HG03457 (cell line): ENCODE measurements around the gene DPEP2NB.
"Not testable (repeated sequence)": the region's sequence is repeated elsewhere in the genome, so short reads cannot be mapped to it uniquely, and the experiment has no call there.

ENCODE experiments used
- ATAC-seq: cut with Tn5 transposase; IDR thresholded peaks from one replicate; pipeline ENCODE4 v1.9.1; 2021; ENCODE audit warnings: moderate number of reproducible peaks; ENCODE audit not compliant: unreplicated experiment

DPEP2NB gene

DNA sequence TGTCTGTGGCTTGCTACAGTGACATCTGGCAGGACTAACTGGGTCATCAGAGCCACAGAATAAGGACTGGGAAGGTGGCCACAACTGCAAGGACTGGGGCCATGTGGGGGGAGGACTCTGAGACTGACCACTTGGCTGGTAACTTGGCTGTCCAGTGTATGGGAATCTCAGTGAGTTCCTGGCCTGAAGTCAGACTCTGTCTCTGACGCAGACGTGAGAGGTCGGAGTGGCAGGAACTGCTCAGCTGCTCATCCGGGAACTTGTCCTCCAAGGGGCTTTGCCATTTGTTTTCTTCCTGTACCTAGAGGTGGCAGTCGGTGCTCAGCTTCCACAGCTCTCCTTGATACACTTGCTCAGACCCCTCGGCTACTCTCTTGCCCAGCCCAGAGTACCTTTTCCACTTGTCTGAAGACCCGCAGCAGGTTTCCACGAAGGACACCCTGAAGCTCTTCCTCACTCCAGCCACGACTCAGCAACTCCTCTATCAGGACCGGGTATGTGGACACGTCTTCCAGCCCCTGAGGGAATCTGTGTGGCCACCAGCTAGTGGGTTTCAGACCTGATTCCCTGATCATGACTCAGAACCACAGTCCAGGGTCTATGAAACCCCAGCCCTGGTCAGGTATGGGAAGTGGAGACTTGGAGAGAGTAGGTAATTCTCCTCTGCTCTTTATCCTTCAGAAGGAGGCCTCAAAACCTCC lies 28.1 kb downstream of the DPEP2NB start:
- ATAC-seq, result no peak

DNA sequence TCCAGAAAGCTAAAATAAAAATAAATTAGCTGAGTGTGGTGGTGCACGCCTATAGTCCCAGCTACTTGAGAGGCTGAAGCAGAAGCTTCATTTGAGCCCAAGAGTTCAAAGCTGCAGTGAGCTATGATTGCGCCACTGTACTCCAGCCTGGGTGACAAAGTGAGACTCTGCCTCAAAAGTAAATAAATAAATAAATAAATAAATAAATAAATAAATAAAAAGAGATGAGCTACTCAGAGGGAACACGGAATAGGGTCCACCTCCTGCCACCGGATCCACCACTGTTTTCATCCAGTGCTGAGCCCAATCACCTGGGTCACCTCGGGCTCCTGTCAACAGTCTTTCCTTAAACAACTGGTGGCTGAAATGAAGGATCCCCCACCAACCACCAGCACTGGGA lies 28.8 kb downstream of the DPEP2NB start:
- no peak for ATAC-seq

DNA sequence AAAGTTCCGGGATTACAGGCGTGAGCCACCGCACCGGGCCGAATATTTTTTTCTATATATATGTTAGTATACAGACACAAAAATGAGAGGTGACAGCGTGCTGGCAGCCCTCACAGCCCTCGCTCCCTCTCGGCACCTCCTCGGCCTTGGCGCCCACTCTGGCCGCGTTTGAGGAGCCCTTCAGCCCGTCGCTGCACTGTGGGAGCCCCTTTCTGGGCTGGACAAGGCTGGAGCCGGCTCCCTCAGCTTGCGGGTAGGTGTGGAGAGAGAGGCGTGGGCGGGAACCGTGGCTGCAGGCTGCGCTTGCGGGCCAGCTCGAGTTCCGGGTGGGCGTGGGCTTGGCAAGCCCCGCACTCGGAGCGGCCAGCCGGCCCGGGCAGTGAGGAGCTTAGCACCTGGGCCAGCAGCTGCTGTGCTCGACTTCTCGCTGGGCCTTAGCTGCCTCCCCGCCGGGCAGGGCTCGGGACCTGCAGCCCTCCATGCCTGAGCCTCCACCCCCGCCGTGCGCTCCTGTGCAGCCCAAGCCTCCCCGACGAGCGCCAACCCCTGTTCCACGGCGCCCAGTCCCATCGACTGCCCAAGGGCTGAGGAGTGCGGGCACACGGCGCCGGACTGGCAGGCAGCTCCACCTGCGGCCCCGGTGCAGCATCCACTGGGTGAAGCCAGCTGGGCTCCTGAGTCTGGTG lies 33.6 kb downstream of the DPEP2NB start:
- no peak for ATAC-seq

DNA sequence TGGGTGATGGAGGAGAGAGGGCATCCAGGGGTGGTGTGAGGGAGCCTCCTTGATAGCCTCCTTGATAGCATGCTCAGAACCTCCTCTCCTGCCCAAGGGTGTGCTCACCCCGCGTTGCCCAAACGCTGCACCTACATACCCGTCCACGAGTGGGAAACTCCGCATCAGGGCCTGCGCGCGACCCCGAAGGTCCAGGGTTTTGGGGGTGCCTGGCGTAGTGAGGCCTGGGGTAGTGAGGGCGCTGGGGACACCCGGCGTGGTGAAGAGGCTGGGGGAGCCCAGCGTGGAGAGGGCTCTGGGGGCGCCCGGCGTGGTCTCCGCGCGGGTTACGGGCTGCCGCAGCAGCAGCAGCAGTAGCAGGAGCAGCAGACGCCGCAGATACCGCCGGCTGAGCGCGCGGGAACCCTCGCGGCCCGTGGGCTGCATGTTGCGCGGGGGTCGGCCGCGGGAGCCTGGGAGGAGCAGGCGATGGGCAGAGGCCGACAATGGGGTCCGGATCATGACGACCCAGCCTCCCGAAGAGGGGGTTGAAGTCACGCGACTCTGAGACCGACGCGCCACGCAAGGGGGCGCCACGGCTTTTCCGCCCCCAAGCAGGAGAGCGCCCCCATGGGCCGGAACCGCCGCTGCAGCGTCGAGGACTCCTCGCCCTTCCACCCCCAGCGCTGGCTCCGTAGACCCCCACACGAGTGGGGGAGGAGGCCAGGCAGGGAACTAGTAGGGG lies 35.6 kb downstream of the DPEP2NB start, which contains the start of gene DPEP3:
Gene DPEP3, minus strand, starts transcription at position 545 of the 724 bp plus-strand sequence. Its CDS starts 119 bp downstream, at position 426.
- ATAC-seq, result no peak

DNA sequence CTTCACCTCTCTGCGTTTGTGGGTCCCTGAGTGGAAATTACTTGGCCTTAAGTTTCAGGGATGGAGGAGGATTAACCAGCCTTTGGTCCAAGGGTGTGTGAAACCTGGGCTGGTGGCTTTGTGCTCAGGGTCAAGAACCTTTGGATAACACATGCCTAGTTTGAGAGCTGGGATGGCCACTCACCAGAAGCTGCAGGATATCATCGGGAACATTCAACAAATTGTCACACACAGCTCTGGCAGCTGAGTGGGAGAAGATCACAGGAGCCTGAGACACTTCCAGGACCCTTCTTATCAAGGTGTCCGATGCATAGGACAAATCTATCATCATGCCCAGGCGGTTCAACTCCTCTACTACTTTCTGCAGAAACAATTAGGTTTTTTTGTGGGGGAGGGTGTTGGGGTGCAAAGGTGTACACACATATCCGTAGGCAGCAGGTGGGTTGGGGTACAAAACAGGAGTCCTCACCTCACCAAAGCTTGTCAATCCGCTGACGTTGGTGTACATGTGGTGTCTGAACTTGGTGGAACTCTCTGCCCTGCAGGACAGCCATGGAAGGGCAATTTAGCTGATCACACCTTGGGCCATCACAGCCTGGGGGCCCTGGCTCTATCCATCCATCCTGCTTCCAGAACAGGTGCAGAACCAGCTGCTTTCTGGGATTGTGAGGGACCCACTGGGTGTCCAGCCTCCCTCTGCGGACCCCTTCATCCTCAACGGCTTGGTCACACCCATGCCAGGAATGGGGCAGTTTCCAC lies 38.1 kb downstream of the DPEP2NB start:
- ATAC-seq, result no peak

DNA sequence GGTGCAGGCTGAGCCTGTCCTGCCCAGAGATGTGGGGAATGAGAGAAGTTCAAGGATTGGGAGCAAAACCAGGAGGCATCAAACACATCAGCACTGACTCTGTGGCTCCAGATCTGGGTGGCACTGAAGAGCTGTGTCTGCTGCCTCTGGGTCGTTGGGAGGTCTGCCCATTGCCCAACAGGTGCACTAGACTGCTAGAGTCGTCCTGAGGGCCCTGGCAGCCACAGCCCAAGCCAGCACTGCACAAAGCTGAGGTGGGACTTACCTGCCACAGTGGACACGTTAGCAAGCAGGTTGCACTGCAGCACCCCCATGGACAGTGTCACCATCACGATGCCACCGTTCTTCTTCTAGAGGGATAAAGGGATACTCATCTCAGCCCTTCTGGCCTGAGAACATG lies 38.7 kb downstream of the DPEP2NB start:
- ATAC-seq, result no peak

DNA sequence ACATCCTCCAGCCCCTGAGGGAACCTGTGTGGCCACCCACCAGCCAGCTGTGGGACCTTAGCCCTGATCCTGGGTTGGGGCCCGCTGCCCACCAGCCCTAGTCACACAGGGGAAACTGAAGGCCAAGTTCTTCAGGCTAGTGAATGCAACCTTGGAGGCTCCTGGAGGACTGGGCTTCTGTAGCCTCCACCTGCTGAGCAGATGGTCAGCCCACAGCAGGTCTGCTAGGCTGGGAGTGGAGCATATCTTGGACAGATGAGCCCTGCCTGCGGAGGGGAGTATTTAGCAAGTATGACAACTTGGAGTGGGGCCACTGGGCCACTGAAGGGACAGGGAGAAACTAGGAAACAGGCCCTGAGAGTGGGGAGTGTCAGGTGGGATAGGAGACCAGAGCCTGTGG lies 39.5 kb downstream of the DPEP2NB start:
- no peak for ATAC-seq

DNA sequence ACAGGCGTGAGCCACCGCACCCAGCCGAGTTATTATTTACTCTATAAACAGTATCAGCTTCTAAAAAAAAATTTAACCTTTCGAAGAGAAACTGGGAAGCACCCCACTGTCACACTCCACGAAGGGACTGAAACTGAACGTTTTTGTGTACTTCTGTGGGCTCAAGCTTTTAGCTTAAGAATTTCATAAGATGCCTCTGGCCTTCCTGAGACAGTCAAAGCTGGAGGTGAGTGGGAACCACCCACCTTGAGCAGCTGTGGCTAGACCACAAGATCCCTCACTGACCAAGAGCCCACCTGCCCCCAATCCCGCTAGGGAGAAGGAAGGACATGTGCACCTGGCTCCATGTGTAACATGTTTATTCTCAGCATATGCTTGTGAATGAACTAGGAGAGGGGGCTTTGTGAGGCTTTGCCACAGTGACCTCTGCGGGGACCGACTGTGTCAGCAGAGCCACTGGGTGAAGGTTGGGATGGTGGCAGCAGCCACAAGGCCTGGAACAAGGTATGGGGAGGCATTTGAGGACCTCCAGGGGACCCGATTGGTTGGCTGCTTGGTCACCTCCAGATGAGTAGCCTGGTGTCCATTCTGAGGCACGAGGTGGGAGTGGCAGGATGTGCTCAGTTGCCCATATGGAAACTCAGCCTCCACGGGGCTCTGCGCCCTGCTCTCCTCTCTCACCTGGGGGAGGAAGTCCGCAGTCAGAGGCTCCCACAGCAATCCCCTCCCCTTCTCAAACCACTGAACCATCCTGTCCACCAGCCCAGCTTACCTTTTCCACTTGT lies 40.2 kb downstream of the DPEP2NB start:
- no peak for ATAC-seq

DNA sequence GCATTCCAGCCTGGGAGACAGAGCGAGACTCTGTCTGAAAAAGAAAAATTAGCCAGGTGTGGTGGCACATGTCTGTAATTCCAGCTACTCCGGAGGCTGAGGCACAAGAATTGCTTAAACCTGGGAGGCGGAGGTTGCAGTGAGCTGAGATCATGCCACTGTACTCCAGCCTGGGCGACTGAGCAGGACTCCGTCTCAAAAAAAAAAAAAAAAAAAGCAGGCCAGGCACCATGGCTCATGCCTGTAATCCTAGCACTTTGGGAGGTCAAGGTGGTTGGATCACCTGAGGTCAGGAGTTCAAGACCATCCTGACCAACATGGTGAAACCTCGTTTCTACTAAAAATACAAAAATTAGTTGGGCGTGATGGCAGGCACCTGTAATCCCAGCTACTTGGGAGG lies 43.4 kb downstream of the DPEP2NB start:
- ATAC-seq, result not testable (repeated sequence)

DNA sequence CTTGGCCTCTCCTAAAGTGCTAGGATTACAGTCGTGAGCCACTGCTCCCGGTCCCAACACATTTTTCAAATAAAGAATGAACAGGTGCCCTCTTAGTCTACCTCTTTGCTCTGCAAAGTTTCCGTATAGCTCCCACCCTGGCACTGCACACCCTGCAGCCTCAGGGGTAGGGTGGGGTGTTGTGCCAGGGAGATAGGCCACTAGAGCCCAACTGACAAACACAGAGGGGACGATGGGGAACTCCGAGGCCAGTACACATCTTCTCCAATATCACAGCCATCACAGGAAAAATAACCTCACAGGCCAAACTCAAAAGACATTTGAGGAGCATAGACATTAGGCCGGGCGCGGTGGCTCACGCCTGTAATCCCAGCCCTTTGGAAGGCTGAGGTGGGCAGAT lies 44.6 kb downstream of the DPEP2NB start:
- no peak for ATAC-seq

DNA sequence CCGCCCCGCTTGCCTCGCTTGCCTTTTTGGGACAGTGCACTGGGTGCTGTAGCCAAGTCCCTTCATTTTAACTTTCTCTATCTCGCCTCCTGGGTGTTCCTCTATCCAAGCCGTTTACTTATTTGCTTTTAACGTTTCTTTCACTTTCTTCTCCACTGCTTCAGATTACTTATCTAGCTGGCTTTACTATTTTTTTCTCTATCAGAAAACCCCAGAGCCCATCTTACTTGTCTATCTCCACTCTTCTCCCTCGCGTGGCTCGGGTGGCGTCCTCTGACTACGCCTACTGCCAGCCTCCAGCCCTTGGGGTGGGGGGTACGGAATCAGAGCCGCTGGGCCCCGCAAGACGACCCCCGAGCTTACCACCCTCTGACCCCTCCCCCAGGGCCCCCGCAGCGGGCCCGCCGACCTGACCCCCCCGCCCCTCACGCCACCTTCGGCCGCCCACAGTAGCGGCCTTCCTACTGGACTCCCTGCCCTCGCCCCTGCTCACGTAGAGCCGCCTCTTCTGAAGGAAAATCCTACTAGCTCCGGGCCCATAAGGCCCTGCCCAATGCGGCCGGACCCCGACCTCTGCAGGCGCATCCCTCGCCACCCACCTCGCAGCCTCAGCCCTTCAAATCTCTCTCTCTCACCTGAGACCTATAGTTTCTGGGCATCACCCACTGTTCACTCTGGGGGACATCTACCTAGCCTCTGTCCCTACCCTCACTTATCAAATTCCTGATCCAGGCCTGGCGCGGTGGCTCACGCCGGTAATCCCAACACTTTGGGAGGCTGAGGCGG lies 46.3 kb downstream of the DPEP2NB start:
- no peak for ATAC-seq

DNA sequence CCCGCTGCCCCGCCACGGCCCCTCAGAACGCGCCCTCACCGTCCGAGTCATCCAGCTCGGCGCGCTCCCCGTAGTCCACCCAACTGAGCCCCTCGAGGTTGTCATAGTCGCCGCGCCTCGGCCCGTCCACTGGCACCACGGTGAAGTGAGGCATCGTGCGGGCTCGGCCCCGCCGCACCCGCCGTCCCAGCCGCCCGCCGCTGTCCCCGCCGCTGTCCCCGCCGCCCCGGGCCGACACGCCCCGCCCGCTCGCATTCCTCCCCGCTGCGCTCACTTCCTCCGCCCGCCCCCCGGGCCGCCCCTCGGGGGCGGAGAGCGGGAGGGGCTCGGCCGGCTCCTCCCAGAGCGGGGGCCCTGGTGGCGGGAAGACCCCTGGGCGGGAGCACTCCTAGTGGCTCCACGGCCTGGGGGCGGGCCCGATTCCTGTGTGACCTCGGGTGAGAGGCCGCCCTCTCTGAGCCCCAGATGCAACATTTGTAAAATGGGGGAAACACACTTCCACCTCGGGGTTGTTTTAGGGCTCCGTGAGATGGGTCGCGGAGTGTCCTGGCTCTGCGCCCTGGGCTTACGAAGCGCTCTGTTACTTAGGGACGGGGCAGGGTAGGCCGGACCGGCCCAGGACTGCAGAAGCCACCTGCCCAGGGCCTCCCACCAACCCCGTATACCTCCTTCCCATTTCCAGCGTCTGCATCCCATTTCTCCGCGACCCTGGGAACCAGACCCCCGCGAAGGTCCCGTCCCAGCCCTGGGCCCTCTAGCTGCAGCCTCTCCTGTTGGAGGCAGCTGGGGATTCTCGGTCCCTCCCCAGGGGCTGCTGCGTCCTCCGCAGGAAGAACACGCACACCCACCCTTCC lies 47.1 kb downstream of the DPEP2NB start, which contains the start of gene SLC12A4:
Gene SLC12A4, minus strand, starts transcription at position 238 of the 854 bp plus-strand sequence. Its CDS starts 84 bp downstream, at position 154.
- peak; percentile 51 for ATAC-seq

DNA sequence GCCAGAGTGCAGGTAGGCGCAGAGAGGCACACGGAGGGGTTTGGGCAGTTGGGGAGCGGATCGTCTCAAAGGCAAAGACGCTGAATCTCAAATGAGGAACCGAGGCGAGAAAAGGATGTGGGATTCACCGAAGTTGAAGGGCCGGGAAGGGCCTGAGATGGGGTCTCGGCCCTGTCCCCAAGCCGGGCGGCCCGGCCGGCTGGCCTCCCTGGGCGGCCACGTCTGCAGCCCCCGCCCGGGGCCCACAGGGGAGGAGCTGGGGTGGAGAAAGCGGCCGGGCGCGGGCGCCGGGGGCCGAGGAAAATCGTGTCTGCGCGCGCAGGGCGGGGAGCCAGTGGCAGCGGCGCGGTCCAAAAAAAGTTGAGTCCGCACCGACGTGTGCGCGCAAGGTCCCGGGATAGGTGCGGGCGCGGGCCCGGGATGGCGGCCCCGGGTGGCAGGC lies 47.7 kb downstream of the DPEP2NB start:
- ATAC-seq, result peak; percentile 11

DNA sequence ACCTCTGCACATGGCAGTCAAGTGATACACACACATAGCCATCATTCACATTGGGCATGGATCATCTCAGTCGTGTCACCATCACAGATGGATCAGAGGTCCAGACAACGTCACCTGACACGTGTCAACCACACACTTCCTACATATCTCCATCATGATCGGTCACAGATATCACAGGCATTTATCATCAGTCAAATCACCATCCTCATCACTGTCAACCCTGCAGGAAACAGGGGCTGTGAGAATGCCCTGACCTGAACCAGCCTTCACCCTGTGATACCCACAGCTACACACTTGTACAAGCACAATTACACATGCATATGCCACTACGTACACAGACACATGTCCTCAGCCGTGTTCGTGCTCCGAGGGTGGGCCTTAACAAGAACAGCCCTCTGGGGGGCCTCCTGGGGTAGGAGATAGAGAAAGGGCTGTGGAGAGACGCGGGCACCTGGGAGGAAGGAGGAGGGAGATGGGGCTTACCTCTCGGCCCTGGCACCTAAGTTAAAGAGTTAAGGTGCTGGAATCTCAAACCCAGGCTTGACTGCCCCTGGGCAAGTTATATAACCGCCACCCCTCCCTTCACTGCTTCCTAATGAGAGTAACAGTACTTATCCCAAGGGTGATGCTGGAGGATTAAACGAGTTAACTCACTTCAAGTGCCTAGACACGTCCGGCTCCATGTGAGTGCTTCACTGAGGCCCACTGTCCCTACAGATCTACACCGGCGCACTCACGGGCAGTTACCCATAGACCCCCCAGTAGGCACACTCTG lies 48.3 kb downstream of the DPEP2NB start:
- no peak for ATAC-seq

DNA sequence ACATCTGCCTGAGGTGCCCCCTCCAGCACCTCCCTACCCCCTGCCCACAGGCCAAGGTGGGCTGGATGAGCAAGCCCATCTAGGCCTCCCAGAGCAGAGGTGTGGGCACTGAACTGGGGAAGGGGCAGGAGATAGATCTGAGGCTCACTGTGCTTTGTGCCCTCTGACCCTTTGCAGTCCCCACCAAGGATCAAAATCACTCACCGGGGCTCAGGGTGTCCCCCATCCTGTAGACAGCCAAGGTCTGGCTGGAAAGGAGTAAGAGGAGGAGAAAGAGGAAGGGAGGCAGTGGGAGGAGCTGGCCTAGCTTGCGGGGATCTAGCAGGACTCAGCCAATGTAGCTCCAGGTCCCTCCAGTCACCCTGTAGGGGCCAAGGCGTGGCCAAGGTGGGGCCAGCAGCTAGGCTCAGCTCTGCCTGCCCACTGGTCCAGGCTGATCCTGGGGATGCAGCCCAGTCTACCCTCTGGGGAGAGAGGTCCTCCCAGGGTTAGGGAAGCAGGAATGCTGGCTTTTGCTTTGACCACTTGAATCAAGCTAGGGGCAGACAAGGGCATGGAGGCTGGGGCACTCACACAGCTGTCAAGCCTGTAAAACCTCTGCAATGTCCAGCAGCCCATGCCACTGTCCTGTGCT lies 49.0 kb downstream of the DPEP2NB start:
- no peak for ATAC-seq

DNA sequence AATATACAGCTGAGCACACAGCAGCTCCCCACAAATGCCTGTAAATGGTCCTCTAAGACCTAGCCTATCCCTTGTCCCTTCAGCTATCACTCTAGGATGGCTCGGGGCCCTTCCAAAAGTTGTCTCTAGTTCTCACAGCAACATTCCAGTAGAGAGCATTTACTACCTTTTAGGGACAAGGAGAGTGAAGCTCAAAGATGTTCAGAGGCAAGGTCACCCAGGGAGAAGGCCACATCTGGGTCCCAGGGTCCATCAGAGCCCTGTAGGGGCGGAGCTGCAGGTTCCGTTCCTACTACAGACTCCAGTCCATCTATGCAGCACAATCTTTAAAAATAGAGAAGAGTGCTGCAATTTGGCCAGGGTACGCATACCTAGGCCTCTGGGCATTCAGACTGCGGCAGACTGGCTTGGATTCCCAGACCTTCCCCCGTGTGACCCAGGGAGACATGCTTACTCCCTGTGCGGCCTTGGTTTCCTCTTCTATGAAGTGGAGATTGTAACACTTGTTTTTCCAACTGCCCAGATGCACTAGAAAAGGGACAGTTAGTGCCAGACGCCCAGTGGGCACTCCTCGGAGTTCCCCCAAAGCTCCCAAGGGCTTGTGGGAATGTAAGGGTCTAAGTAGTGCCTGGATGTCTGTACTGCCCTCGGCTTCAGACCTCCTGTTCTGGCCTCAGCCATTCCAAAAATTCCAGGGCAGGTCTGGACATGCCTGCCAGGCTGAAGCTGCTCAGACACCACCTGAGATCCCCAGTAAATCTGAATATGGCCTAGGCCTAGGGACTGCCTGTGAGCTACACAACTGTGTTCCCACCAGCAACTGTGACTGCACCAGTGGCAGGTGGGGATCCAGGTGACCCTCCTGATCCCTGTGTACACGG lies 49.8 kb downstream of the DPEP2NB start:
- ATAC-seq, result no peak
